GM12872 (cell line): ENCODE results near the gene RFLNA.

Source experiments
- TF ChIP-seq, protein P1 (sequence below): IDR thresholded peaks from 3 replicates; pipeline ENCODE4 v1.5.1; 2011; ENCODE audit warnings: low read depth, mild to moderate bottlenecking, low read length, moderate library complexity; ENCODE audit not compliant: insufficient read depth

RFLNA gene

DNA sequence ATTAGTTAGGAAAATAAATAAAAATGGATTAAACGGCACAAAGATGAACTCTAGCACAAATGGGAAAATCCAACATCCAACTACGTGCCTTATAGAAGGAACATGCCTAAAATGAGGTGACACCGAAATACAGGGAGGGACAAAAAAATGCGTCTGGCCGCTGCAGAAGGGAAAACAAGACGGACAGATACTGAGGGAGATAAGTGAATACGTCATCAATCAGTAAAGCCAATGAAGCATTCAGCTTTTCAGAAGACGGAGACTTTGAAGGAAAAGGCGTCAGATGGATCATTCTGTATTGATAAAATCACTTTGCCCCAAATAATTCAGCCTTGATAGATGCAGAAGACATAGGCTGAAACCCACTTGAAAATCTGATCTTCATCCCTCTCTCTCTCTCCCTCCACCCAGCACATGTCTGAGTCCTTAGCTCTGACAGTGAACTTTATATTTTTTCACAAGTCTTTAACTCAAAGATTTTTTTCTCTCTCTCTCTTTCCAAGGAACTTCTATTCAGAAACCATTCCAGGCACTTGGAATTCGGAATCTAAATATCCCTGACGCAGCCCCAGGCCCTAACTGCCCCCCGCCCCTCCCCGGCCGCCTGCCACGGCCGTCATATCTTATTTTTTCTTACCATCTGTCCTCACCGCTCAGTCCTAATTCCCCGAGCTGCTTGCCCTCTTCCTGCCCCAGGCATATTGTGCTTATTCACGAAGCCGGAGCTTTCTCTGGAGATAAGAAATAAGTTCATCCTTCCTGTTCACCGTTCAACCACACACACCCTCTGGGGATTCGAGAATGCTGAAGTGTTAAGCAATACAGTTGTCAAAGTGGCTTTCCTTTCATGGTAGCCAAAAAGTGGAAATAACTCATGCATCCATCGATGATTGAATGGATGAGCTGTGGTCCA is 35.5 kb upstream of the RFLNA start:
- TF ChIP-seq, protein P1, sequence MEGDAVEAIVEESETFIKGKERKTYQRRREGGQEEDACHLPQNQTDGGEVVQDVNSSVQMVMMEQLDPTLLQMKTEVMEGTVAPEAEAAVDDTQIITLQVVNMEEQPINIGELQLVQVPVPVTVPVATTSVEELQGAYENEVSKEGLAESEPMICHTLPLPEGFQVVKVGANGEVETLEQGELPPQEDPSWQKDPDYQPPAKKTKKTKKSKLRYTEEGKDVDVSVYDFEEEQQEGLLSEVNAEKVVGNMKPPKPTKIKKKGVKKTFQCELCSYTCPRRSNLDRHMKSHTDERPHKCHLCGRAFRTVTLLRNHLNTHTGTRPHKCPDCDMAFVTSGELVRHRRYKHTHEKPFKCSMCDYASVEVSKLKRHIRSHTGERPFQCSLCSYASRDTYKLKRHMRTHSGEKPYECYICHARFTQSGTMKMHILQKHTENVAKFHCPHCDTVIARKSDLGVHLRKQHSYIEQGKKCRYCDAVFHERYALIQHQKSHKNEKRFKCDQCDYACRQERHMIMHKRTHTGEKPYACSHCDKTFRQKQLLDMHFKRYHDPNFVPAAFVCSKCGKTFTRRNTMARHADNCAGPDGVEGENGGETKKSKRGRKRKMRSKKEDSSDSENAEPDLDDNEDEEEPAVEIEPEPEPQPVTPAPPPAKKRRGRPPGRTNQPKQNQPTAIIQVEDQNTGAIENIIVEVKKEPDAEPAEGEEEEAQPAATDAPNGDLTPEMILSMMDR, result no peak

DNA sequence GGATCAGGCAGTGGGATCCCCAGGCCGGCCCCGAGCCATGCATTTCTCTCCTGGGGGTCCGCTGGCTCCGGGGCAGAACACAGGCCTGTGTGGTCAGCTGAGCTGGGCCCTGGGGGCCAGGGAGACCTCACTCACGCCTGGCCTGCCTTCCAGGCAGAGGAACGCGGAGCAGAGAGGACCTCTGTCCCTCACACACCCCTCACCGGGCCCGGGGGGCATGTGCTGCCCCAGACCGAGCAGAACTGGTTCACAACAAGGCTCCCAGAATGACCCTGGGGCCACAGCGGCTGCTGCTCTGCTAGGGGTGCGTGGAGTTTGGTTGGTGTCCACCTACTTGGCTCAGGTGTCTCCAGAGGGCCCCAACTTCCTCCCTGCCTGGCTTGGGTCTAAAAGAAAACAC is 33.0 kb upstream of the RFLNA start:
- TF ChIP-seq, protein P1, result no peak

DNA sequence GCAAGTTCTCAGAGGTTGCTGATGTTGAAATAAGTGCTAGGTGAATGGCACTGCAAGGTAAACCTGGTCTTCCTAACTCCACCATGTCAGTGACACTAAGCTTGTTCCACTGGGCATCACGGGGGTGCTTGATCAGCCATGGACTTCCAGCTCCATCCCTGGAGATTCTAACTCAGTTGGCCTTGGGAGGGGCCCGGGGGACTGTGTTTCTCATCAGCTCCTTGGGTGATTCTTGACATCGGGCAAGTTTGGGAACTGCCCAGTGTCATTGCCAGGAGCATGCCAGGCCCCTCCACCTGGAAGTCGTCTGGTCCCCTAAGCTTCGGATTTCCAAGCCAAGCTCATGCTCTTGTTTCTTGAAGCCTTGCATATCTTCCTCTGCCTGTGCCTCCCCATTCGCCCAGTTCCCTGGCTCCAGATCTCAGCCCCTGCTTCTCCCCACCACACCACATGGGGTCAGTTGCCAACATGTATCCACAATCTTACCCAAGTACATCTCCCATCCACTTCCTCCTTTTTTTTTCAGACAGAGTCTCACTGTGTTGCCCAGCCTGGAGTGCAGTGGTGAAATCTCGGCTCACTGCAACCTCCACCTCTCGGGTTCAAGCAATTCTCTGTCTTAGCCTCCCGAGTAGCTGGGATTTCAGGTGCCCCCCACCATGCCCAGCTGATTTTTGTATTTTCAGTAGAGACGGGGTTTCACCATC is 30.7 kb upstream of the RFLNA start:
- TF ChIP-seq, protein P1, result no peak

DNA sequence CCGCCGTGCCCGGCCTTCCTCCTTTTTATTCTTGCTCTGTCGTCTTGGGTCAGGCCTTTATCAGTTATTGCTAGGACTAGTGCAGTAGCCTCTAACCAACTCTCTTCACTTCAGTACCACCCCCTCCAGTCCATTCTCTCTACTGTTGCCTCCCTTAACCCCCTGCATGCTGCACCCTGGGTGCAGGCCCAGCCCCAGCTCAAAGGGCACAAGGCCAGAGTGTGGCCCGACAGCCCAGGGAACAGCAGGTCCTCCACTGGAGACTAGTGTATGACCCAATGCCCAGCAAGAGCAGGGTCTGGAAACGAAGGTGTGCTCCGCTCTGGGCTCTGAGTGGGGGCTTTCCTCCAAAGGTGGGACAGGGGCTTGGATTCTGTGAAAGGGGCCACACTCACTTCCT is 30.0 kb upstream of the RFLNA start:
- TF ChIP-seq, protein P1, result no peak

DNA sequence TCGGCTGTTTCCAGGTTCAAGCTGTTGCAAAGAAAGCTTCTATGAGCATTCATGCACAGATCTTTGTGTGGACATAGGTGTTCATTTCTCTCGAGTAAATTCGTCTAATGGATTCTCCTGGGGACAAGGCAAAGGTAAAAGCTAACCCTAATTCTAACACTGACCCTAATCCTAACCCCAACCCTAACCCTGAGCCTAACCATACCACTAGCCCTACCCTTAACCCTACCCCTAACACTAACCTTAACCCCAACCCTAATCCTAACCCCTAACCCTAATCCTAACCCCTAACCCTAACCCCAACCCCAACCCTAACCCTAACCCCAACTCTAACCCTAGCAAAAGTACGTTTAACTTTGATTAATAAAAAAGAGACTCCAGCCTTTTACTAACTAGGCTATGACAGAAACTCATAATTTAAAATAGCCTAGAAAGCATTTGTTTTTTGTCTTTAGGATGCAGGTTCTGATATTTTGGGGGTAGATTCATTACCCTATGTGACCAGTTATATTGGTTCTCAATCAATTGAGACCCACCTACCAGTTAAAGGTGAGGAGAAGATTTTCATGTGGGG is 27.6 kb upstream of the RFLNA start:
- TF ChIP-seq, protein P1, result no peak

DNA sequence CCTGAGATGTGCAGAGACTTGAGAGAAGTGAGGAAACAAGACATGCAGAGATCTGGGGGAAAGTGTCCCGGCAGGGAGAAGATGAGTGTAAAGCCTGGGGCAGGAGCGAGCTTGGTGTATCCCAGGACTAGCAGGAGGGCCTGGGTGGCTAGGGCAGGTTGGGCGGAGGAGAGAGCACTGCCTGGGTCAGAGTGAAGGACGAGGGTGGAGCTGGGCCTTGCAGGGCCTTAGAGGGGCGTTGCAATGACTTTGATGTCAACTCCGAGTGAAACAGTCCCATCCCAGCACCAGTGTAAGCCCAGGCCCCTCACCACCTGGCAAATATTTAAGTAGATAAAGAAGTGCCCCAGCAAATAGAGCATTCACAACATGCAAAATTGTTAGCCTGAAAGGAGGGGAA is 24.2 kb upstream of the RFLNA start:
- TF ChIP-seq, protein P1, result no peak

DNA sequence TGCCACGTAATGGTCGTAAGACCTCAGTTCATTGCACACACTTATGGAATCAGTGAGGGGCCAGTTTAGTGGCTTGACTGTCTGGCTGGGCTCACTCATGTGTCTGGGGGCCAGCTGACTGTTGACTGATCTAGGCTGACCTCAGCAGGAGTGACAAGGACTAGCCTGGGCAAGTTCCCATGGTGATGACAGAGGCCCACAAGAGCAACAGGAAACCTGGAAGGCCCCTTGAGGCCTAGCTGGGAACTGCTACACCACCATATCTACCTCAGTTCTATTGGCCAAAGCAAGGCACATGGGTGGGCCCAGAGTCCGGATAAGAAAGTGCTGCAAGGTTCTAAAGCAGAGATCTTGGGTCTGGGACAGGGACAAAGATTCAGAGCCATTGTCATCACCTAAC is 21.3 kb upstream of the RFLNA start:
- TF ChIP-seq, protein P1, result peak; percentile 66
